ENCODE results near the gene YARS1. TPM values are rescaled to one million over a fixed set of nuclear protein-coding genes. Genes with fewer than 3 reads are reported as not detected.
"Not testable (repeated sequence)": the region's sequence is repeated elsewhere in the genome, so short reads cannot be mapped to it uniquely, and the experiment has no call there.

The YARS1 gene
- total RNA-seq, 2 donors from 2014 or later: 217 to 236 TPM

GRCh38 chr1:32828341-32828740 is 11.2 kb upstream of the YARS1 start:
- DNase-seq (ENCODE audit: low spot score in 2 of 2): no peak
- Mint-ChIP-seq H3K36me3 (peaks cover 18 to 27% of the 10 kb centered on the region in 2 donors), H3K9me3 (no peaks in the 10 kb centered on the region), H3K27ac (no peak overlapping the region)
- ATAC-seq: no peak

GRCh38 chr1:32825181-32825580 is 8.0 kb upstream of the YARS1 start:
- Mint-ChIP-seq H3K27ac (no peak overlapping the region), H3K9me3 (no peaks in the 10 kb centered on the region), H3K36me3 (peaks cover 18 to 27% of the 10 kb centered on the region in 2 donors)
- ATAC-seq: no peak
- DNase-seq (ENCODE audit: low spot score in 2 of 2): no peak

- Mint-ChIP-seq H3K9me3 (no peaks in the 10 kb centered on the region), H3K27ac (peak overlapping the region; percentile 86 to 99), H3K36me3 (peaks cover 25 to 30% of the 10 kb centered on the region in 2 donors)
- no peak for DNase-seq (ENCODE audit: low spot score in 2 of 2)
- ATAC-seq: no peak
Observed at GRCh38 chr1:32818804-32819541, 1.8 kb upstream of the YARS1 start.

- DNase-seq (ENCODE audit: low spot score in 2 of 2) (peak in 1 of 2 donors; percentile 42), ATAC-seq (peak; percentile 2 to 4)
- Mint-ChIP-seq H3K36me3 (peaks cover 34 to 38% of the 10 kb centered on the region in 2 donors), H3K9me3 (no peaks in the 10 kb centered on the region), H3K27ac (peak overlapping the region; percentile 99)
Observed at GRCh38 chr1:32817815-32818786, 943 bp upstream of the YARS1 start.

GRCh38 chr1:32816676-32817158 is 441 bp downstream of the YARS1 start:
- peak in 1 of 2 donors; percentile 30 for ATAC-seq
- peaks cover 38% of the 10 kb centered on the region in 2 donors for H3K36me3 Mint-ChIP-seq

GRCh38 chr1:32813941-32814739 is 3.0 kb downstream of the YARS1 start:
- peaks cover 43 to 44% of the 10 kb centered on the region in 2 donors for H3K36me3 Mint-ChIP-seq
- ATAC-seq (no peak), DNase-seq (ENCODE audit: low spot score in 2 of 2) (no peak)
- no peaks in the 10 kb centered on the region for H3K9me3 Mint-ChIP-seq
- peak overlapping the region; percentile 23 to 99 for H3K27ac Mint-ChIP-seq

More at GRCh38 chr1:32816676-32817158, 441 bp downstream of the YARS1 start:
- DNase-seq (ENCODE audit: low spot score in 2 of 2): no peak
- Mint-ChIP-seq H3K27ac (peak overlapping the region; percentile 99), H3K9me3 (no peaks in the 10 kb centered on the region)

- Mint-ChIP-seq H3K9me3 (no peaks in the 10 kb centered on the region), H3K27ac (no peak overlapping the region), H3K36me3 (peaks cover 47 to 62% of the 10 kb centered on the region in 2 donors)
- ATAC-seq (no peak), DNase-seq (ENCODE audit: low spot score in 2 of 2) (no peak)
Observed at GRCh38 chr1:32811917-32812316, 5.2 kb downstream of the YARS1 start.

GRCh38 chr1:32811265-32811664 is 5.9 kb downstream of the YARS1 start:
- no peak for DNase-seq (ENCODE audit: low spot score in 2 of 2)
- no peak for ATAC-seq
- H3K36me3 Mint-ChIP-seq: peaks cover 40 to 62% of the 10 kb centered on the region in 2 donors
- no peaks in the 10 kb centered on the region for H3K9me3 Mint-ChIP-seq
- no peak overlapping the region for H3K27ac Mint-ChIP-seq

- H3K36me3 Mint-ChIP-seq: peaks cover 44 to 66% of the 10 kb centered on the region in 2 donors
- no peak for DNase-seq (ENCODE audit: low spot score in 2 of 2)
- no peak overlapping the region for H3K27ac Mint-ChIP-seq
- ATAC-seq: no peak
- H3K9me3 Mint-ChIP-seq: no peaks in the 10 kb centered on the region
Observed at GRCh38 chr1:32810358-32810757, 6.8 kb downstream of the YARS1 start.

- DNase-seq (ENCODE audit: low spot score in 2 of 2): no peak
- no peaks in the 10 kb centered on the region for H3K9me3 Mint-ChIP-seq
- H3K36me3 Mint-ChIP-seq: peaks cover 30 to 56% of the 10 kb centered on the region in 2 donors
- no peak for ATAC-seq
- H3K27ac Mint-ChIP-seq: peak overlapping the region in 1 of 2 donors; percentile 70
Observed at GRCh38 chr1:32808580-32808979, 8.6 kb downstream of the YARS1 start.

GRCh38 chr1:32806910-32807523 is 10.1 kb downstream of the YARS1 start:
- no peak for DNase-seq (ENCODE audit: low spot score in 2 of 2)
- ATAC-seq: no peak
- Mint-ChIP-seq H3K27ac (peak overlapping the region in 1 of 2 donors; percentile 38), H3K9me3 (no peaks in the 10 kb centered on the region), H3K36me3 (peaks cover 32 to 54% of the 10 kb centered on the region in 2 donors)

- Mint-ChIP-seq H3K36me3 (peaks cover 32 to 55% of the 10 kb centered on the region in 2 donors), H3K27ac (no peak overlapping the region), H3K9me3 (no peaks in the 10 kb centered on the region)
- no peak for DNase-seq (ENCODE audit: low spot score in 2 of 2)
- ATAC-seq: no peak
Observed at GRCh38 chr1:32806290-32806689, 10.9 kb downstream of the YARS1 start.

GRCh38 chr1:32804460-32804859 is 12.7 kb downstream of the YARS1 start:
- not testable (repeated sequence) for ATAC-seq; H3K27ac Mint-ChIP-seq; DNase-seq (ENCODE audit: low spot score in 2 of 2); H3K9me3 Mint-ChIP-seq
- H3K36me3 Mint-ChIP-seq: peaks cover 27 to 50% of the 10 kb centered on the region in 2 donors

GRCh38 chr1:32801096-32801715 is 16.0 kb downstream of the YARS1 start:
- ATAC-seq: peak; percentile 75 to 81
- Mint-ChIP-seq H3K9me3 (no peaks in the 10 kb centered on the region), H3K27ac (peak overlapping the region; percentile 84 to 96), H3K36me3 (peaks cover 33 to 36% of the 10 kb centered on the region in 2 donors)
- DNase-seq (ENCODE audit: low spot score in 2 of 2): peak in 1 of 2 donors; percentile 50

GRCh38 chr1:32798679-32799416 is 18.3 kb downstream of the YARS1 start:
- ATAC-seq: peak; percentile 84 to 86
- Mint-ChIP-seq H3K9me3 (no peaks in the 10 kb centered on the region), H3K36me3 (peaks cover 25 to 30% of the 10 kb centered on the region in 2 donors), H3K27ac (peak overlapping the region; percentile 89 to 95)
- peak in 1 of 2 donors; percentile 14 for DNase-seq (ENCODE audit: low spot score in 2 of 2)

Data from activated naive CD4-positive, alpha-beta T cell treated with anti-CD3 and anti-CD28 coated beads, Interleukin-2, amount 50 U/mL, for 72 hours (primary cell).